Stomach (tissue), 9 donors: ENCODE data around the gene BLOC1S3. TPM values are rescaled to one million over a fixed set of nuclear protein-coding genes. Genes with fewer than 3 reads are reported as not detected.

Source experiments
- DNase-seq, 2 donors: peaks; one replicate each; pipeline versions ENCODE4 v3.0.0 to v3.0.0-alpha.2; 2013 to 2019
- H3K27ac ChIP-seq, 5 donors: fragments of 200-600 bp in 4 of 5; sonication (generic) in 4 of 5; one replicate each; pipeline ENCODE4 v1.5.1; 2013 to 2019; ENCODE audit warnings: mild to moderate bottlenecking in 1 of 5, moderate library complexity in 1 of 5
- H3K27me3 ChIP-seq, 3 donors: fragments of 200-600 bp; sonication (generic); one replicate each; pipeline ENCODE4 v1.5.1; 2017 to 2019; ENCODE audit warnings: mixed run types in 1 of 3
- H3K36me3 ChIP-seq, 4 donors: fragments of 200-600 bp; sonication (generic); 1 replicate in 3 of 4; 2 replicates in 1 of 4; pipeline ENCODE4 v1.5.1; 2016 to 2019
- H3K4me1 ChIP-seq, 4 donors: fragments of 200-600 bp; sonication (generic); one replicate each; pipeline ENCODE4 v1.5.1; 2016 to 2019
- H3K4me3 ChIP-seq, 4 donors: fragments of 200-600 bp; sonication (generic) in 3 of 4; one replicate each; pipeline ENCODE4 v1.5.1; 2016 to 2019; ENCODE audit warnings: mild to moderate bottlenecking in 1 of 4
- H3K9me3 ChIP-seq, 4 donors: fragments of 200-600 bp; sonication (generic); one replicate each; pipeline ENCODE4 v1.5.1; 2016 to 2019
- CTCF ChIP-seq, 7 experiments: fragments of 450-650 bp in 4 of 7; fragments of 200-600 bp in 3 of 7; sonication (generic) in 3 of 7; IDR thresholded peaks; one replicate each; pipeline ENCODE4 v1.5.1; 2016 to 2019; ENCODE audit warnings: antibody characterized with exemption in 7 of 7, control low read depth in 2 of 7, mild to moderate bottlenecking in 1 of 7
- EP300 ChIP-seq: sonication (generic); formaldehyde crosslinking; IDR thresholded peaks from one replicate; pipeline ENCODE4 v1.6.1; 2017; ENCODE audit warnings: antibody characterized with exemption
- POLR2A ChIP-seq, 4 donors: fragments of 450-650 bp; IDR thresholded peaks; one replicate each; pipeline ENCODE4 v1.6.1; 2016; ENCODE audit warnings: antibody characterized with exemption in 4 of 4, control low read depth in 2 of 4, mild to moderate bottlenecking in 1 of 4, moderate library complexity in 1 of 4
- POLR2AphosphoS5 ChIP-seq, 3 donors: sonication (generic); formaldehyde crosslinking; IDR thresholded peaks; one replicate each; pipeline ENCODE4 v1.6.1; 2016; ENCODE audit warnings: antibody characterized with exemption in 3 of 3
- WGBS, 5 donors: extraction: QIAGEN DNeasy Blood & Tissue Kit in 3 of 5; methylation state at CpG; one replicate each; pipeline versions ENCODE4 v1.1.5 to v1.1.7; 2013 to 2018; 5-methylcytosine and 5-hydroxymethylcytosine counted together
- intact Hi-C: fragments of 100-400 bp; cut with DNase I; formaldehyde crosslinking; loops from one replicate; pipeline ENCODE4 v1.15.1; 2023; ENCODE audit warnings: low total_unique reads
- polyA plus RNA-seq, 3 donors: library from polyadenylated mRNA; stranded (reverse); fragments of 200-250 nt; gene quantifications; one replicate each; pipeline ENCODE4 v1.2.3, GENCODE V29; 2013
- total RNA-seq, 5 donors: library from RNA; depleted of rRNA; stranded (reverse); fragments of >200 nt; gene quantifications; one replicate each; pipeline versions ENCODE4 v1.1.0 to v1.2.3, GENCODE V29; 2014 to 2016
- donor health status: healthy with polysubstance abuse.
- donor health status: Bipolar disorder and iron deficiency.
- donor health status: healthy.

Gene BLOC1S3
- total and polyA plus RNA-seq, 8 donors, result 3.1 to 71.0 (median 5.9) TPM

GRCh38 chr19:45217193-45217956 is 38.8 kb downstream of the BLOC1S3 start:
- peak in 1 of 2 donors; percentile 48 for DNase-seq
- WGBS, 5 donors, result 23 to 40% (median 28%) methylated on average over 21 to 46 of the region's 46 CpGs
- TF ChIP-seq POLR2AphosphoS5 (IDR thresholded peaks at IDR 0.05) (no peak), CTCF (IDR thresholded peaks at IDR 0.05) (no peak), EP300 (no peak), POLR2A (IDR thresholded peaks at IDR 0.05) (no peak)
- no peaks in the 10 kb centered on the region for H3K9me3 ChIP-seq
- H3K27me3 ChIP-seq, result peaks cover 0 to 82% (median 12%) of the 10 kb centered on the region in 3 donors
- no peak overlapping the region for H3K27ac ChIP-seq
- no peaks in the 10 kb centered on the region for H3K36me3 ChIP-seq
- intact Hi-C loops, result no loop called here
- peaks cover 0 to 25% (median 17%) of the 10 kb centered on the region in 4 donors for H3K4me1 ChIP-seq
- no peak overlapping the region for H3K4me3 ChIP-seq

- Histone ChIP-seq H3K4me3 (no peak overlapping the region), H3K27ac (no peak overlapping the region), H3K27me3 (peaks cover 0 to 79% (median 12%) of the 10 kb centered on the region in 3 donors), H3K4me1 (peaks cover 0 to 25% (median 15%) of the 10 kb centered on the region in 4 donors), H3K36me3 (no peaks in the 10 kb centered on the region), H3K9me3 (no peaks in the 10 kb centered on the region)
- WGBS, 5 donors, result 48 to 63% (median 58%) methylated on average over 9 to 14 of the region's 14 CpGs
- no peak for DNase-seq
- intact Hi-C loops, result no loop called here
- no peak for TF ChIP-seq CTCF (IDR thresholded peaks at IDR 0.05)
- no peak for TF ChIP-seq EP300
- no peak for TF ChIP-seq POLR2A (IDR thresholded peaks at IDR 0.05)
- no peak for TF ChIP-seq POLR2AphosphoS5 (IDR thresholded peaks at IDR 0.05)
Measured at GRCh38 chr19:45217957-45218334, 39.4 kb downstream of the BLOC1S3 start.

GRCh38 chr19:45218426-45218825 is 39.8 kb downstream of the BLOC1S3 start:
- H3K9me3 ChIP-seq, result no peaks in the 10 kb centered on the region
- no peak for DNase-seq
- peaks cover 0 to 25% (median 15%) of the 10 kb centered on the region in 4 donors for H3K4me1 ChIP-seq
- TF ChIP-seq POLR2AphosphoS5 (IDR thresholded peaks at IDR 0.05) (no peak), CTCF (IDR thresholded peaks at IDR 0.05) (no peak), EP300 (no peak), POLR2A (IDR thresholded peaks at IDR 0.05) (no peak)
- H3K36me3 ChIP-seq, result no peaks in the 10 kb centered on the region
- intact Hi-C loops, result no loop called here
- WGBS, 5 donors, result 60 to 70% (median 64%) methylated on average over 4 of the region's 4 CpGs
- peaks cover 0 to 81% (median 12%) of the 10 kb centered on the region in 3 donors for H3K27me3 ChIP-seq
- no peak overlapping the region for H3K4me3 ChIP-seq
- no peak overlapping the region for H3K27ac ChIP-seq

- Histone ChIP-seq H3K9me3 (no peaks in the 10 kb centered on the region), H3K4me3 (no peak overlapping the region), H3K27ac (no peak overlapping the region), H3K4me1 (peaks cover 0 to 25% (median 15%) of the 10 kb centered on the region in 4 donors), H3K36me3 (no peaks in the 10 kb centered on the region), H3K27me3 (peaks cover 0 to 88% (median 12%) of the 10 kb centered on the region in 3 donors)
- no peak for DNase-seq
- TF ChIP-seq EP300 (no peak), CTCF (IDR thresholded peaks at IDR 0.05) (no peak), POLR2A (IDR thresholded peaks at IDR 0.05) (no peak), POLR2AphosphoS5 (IDR thresholded peaks at IDR 0.05) (no peak)
- intact Hi-C loops, result no loop called here
- 77 to 83% (median 80%) methylated on average over 18 of the region's 18 CpGs for WGBS, 5 donors
Measured at GRCh38 chr19:45218911-45219743, 40.5 kb downstream of the BLOC1S3 start.
